Inferior parietal cortex (tissue), 1 donor: Measurements from ENCODE around the gene STK4.

Source experiments
- DNase-seq: peaks from one replicate; pipeline ENCODE4 v3.0.0-alpha.2; 2016; ENCODE audit errors: extremely low spot score

Gene STK4

DNA sequence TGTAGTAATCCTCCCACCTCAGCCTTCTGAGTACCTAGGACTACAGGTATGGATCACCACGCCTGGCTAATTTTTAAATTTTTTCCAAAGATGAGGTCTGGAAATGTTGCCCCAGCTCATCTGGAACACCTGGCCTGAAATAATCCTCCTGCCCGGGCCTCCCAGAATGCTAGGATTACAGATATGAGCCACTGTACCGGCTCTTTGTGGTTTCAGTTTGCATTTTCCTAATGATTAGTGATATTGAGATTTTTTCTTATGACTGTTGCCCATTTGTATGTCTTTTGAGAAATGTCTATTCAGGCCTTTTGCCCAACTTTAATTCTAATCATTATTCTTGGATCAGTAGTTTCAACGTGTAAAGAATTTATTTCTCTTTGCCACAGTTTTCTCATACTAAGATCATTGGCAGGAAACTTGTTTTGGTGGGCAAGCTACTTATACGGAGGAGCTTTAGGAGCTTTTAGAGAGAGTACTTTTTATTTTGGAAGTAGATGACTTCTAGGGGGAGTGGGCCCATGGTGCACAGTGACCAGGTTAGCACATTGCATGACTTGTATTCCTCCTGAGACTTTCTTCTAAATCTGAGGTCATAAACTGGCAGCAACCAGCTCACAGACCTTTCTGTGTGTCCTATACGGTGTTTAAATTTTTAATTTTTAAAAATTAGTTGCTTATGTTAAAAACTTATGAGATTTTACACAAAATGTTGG is 62.3 kb downstream of the STK4 start:
- no peak for DNase-seq

DNA sequence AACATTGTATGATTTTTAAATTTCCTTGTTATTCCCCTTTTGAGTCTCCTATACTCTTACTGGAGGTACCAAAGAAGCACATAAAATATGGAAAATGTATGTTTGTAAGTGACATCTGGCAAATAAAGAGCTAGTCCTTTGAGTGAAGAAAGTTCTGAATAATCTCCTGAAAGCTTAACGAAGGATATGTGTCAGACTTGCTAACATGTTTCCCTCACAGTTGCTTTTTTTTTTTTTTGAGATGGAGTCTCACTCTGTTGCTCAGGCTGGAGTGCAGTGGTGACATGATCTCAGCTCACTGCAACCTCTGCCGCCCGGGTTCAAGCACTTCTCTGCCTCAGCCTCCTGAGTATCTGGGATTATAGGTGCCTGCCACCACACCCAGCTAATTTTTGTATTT is 63.6 kb downstream of the STK4 start:
- DNase-seq: no peak

DNA sequence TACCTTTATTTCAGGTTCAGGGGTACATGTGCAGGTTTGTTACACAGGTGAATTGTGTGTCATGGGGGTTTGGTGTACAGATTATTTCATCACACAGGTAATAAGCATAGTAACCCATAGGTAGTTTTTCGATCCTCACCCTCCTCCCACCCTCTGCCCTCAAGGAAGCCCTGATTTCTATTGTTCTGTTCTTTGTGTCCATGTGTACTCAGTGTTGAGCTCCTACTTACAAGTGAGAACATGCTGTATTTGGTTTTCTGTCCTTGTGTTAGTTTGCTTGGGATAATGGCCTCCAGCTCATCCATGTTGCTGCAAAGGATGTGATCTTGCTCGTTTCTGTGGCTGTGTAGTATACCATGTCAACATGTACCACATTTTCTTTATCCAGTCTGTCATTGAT is 66.0 kb downstream of the STK4 start:
- DNase-seq: no peak

DNA sequence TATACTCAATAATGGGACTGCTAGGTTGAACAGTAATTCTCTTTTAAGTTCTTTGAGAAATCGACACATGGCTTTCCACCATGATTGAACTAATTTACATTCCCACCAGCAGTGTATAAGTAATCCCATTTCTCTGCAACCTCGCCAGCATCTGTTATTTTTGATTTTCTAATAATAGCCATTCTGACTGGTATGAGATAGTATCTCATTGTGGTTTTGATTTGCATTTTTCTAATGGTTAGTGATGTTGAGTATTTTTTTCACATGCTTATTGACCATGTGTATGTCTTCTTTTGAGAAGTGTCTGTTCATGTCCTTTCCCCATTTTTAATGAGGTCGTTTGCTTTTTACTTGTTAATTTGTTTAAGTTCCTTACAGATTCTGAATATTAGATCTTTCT is 66.5 kb downstream of the STK4 start:
- no peak for DNase-seq

DNA sequence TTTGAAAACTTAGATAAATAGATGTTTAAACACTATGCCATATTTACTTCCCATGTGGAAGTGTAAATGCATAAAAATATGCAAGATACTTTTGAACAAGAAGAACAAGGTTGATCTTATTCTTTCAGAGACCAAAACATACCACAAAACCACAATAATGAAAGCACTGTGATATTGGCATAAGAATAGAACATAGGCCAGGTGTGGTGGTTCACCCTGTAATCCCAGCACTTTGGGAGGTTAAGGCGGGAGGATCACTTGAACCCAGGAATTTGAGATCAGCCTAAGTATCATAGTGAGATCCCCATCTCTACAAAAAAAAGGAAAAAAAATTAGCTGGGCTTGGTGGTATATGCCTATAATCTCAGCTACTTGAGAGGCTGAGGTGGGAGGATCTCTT is 68.1 kb downstream of the STK4 start:
- no peak for DNase-seq

DNA sequence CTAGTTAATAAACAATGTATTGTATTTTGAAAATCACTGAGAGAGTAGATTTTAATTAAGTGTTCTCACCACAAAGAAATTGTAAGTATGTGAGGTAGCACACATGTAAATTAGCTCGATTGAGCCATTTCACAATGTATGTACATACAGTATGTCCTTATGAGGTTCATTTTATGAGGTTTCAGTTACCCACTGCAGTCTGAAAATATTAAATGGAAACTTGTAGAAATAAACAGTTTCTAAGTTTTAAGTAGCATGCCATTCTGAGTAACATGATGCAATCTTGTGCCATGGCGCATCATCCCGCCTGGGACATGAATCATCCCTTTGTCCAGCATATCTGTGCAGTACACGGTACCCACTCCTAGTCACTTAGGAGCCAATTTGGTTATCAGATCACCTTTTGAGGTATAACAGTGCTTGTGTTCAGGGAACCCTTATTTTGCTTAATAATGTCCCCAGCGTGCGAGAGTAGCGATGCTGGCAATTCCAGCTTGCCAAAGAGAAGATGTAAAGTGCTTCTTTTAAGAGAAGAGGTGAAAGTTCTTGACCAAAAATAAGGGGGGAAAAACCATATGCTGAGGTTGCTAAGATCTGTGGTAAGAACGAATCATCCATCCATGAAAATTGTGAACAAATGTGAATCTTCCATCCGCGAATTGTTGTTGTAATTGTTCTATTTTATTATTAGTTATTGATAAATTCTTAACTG is 69.9 kb downstream of the STK4 start:
- DNase-seq: no peak

DNA sequence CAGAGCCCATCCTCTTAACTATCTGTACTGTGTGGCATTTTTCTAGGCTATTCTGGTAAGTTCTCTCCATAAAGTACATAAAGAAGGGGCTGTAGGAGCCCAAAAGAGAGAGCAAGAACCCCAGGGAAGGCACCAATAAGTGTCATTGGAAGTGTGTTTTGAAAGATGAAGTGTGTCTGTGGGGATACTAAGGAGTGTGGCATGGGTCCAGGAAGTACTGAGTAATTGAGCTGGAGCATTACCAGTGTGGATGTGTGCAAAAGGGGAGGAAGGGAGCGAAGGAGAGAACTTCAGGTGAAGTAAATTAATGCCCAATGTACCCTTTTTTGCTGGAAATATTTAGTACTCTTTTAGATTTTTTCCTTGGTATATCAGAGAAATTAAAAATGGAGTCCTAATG is 70.7 kb downstream of the STK4 start:
- no peak for DNase-seq

DNA sequence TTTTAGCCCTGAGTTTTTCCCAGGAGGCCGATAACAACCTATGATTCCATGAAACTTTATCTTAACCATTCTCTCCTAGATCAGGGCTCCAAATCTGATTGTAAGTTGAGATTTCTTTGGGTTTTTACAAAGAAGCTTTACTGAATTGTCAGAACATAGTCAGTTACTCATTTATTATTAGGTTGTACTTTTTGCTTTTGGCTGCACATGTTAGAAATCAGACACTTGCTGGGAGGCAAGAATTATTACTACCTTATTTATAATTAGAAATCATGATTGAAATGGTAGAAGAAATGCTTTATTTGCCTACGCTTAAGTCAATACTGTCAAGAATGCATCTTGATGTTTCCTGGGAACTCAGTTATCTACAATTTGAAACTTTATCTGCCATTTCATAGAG is 71.3 kb downstream of the STK4 start:
- no peak for DNase-seq

DNA sequence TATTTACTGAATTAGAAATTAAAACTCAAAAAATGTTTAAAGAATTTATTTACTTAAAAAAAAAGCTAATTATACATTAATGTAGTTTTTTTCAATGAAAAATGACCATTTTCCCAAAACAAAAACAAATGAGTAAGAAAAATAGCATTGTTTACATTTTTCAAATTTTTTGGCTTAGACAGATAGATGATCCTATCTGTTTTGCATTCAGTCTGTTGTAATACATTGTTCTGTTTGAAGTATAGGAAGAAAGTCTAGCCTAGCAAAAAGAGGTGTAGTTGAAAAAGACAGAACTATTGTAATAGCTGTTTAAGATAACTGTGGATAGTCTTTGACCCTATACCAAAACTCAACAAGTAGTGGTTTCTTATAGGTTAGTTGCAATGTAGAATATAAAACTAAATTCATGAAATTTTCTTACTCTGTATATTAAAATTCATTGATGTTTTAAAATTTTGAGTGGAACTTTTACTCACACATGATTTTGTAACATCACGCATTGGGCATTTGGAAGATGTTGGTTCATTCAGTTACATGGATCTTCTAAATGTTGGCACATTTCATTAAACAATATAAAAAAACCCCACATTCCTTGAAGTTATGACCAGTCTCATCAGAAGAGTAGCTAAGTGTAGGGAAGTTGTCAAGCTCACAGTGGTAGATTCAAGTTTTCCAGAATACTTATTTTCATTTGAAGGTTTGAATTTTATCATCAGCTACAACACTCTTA is 72.6 kb downstream of the STK4 start:
- DNase-seq: no peak

DNA sequence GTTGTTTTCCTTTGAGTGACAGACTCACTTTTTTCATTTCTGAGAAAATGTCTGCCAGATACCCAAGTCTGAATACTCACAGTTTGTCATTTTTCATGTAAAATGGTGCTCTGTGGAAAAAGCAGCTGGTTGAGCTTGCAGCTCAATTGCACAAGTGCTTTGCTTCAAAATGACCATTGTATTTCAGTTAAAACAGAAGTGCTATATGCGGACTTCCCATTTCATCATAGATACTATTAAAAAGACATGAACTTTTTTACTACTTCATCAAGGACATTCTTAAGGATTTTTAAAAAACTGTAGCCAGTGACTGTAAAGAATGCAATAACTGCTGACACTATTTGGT is 73.1 kb downstream of the STK4 start:
- DNase-seq: no peak

DNA sequence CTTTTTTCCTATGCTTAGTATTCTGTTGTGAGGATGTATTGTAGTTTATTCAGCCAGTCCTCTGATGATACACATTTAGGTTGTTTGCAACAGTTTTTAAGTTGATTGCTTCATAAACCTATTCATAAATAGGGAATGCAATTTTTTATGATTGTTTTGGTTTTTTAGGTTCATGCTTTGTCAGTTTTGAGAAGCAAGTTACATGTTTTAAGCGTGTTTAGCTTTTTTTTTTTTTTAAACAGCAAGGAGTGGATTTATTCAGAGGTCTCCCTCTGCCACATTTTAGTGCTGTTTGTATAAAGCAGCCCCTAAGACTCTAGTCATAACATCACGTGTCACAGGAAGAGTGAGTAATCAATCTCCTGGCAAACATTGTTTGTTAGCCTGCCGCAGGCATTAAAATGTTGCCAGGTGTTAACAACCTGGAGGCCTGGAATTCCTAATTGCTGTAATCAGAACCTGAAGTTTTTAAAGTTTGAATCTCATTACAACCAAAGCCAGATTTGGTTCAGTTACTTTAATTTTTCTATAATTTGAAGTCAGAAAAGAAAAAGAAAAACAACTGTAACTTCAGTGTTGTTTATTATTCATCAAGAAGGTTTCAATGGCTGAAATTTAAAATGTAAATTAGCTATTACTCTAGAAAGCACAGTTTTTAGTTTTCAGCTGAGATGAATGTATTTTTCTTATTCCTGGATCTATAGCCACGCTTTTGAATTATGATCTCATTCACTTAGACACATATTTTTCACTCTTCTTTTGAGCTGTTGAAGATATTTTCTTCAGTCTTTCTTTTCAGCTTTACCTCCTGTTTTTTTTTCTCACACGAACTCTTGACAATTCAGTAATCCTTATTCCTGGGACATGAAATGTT is 75.4 kb downstream of the STK4 start:
- DNase-seq: no peak

DNA sequence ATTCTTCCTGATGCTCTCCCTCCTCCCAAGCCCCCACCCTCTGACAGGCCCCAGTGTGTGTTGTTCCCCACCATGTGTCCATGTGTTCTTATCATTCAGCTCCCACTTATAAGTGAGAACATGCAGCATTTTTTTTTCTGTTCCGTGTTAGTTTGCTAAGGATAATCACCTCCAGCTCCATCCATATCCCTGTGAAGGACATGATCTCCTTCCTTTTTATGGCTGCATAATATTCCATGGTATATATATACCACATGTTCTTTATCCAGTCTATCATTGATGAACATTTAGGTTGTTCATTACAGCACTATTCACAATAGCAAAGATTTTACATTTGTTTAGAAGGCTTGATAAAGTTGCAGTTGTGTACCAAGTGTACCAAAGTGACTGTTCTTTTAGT is 76.7 kb downstream of the STK4 start:
- DNase-seq: no peak

DNA sequence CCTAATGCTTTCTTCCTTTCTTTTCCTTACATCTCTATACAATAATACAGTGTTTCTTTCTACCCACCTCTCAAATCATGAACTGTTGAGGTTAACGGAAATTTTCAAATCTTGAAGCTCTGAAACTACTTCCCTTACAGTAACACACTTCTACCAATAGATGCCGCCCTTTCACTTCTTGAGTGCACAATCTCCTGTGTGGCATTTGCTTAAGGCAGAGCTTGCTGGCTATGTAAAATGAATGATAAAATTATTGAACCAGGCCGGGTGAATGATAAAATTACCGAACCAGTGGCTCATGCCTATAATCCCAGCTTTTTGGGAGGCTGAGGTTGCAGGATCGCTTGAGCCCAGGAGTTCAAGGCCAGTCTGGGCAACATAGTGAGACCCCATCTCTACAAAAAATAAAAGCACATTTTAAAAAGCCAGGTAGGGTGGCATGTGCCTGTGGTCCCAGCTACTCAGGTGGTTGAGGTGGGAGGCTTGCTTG is 77.8 kb downstream of the STK4 start:
- DNase-seq: peak; percentile 94

DNA sequence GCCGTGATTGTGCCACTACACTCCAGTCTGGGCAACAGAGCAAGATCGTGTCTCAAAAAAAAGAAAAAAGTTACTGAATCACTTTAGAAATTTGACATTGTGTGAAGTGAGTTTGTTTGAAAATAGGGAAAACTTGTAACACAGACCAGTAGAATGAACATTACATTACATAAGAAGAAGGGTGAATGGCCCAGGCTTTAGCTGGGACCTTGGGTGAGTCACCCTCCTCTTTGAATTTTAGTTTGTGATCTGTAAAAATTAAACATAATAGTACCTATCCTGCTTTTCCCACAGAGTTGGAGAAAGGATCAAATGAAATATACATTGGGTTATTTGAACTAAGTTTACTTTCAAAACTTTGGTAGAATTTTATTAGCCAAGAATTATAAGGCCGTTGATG is 78.3 kb downstream of the STK4 start:
- no peak for DNase-seq

DNA sequence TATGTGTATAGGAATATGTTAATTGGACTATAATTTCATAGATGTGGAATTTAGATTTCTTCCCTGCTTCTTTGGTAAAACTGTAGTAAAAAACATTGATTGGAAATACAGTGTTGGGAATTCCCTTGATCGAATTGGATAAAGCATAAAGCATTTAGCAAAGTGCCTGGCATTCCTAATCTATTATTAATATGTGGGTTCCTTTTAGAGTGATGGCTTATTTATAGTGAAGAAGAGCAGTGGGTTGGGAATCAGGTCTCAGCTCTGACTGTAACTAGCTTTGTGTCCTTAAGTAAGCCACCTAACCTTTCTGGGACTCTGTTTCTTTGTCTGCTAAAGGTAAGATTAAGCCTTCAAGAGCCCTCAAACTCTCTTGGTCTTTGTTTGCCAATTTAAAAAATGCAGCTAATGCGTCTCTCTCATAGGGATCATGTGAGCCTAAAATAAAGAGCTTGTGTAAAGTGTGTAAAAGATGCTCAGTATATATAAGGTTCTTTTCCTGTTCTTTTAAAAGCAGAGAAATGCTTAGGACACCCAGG is 81.3 kb downstream of the STK4 start:
- DNase-seq: no peak

DNA sequence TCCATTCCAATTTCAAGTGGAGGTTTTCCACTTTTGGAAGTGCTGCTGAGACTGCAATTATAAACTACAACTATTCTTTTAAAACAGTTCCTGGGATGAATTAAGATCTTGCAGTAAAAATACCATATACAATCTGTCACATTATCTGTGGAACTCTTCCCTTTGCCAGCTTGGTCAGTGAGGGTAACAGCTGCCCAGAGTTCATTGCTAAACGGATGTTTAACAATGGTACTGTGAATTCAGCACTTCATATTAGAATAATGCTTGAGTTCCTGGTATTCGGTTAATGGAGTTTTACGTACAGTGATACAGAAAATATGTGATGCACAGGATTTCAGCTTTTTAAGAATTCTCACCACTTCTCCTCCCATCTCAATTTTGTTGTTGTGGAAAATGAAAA is 83.1 kb downstream of the STK4 start:
- DNase-seq: no peak

DNA sequence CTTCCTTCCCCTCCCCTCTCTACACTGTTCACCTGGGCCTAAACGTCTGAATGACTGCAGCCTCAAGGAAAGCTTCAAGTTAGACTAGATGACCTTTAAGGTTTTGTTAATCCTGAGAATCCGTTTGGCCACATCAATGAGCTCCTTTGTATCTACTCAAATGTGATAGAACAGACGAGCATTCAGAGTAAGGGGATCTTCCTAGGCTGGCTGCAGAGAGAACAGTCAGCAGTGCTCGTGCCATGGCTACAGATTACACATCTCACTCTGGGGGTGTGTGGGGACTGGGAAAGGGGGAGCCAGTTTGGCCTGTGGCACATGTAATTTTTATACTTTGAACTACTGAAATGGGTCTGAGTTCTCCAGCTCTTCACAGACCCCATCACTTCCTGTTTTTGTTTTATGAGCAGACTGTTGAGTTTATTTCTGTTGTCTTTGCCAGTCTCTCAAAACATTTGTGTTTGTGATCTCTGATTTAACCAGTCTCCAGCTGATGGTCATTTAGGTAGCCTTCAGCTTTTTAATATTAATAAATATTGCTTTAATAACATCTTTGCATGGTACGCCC is 83.7 kb downstream of the STK4 start:
- DNase-seq: peak; percentile 77

DNA sequence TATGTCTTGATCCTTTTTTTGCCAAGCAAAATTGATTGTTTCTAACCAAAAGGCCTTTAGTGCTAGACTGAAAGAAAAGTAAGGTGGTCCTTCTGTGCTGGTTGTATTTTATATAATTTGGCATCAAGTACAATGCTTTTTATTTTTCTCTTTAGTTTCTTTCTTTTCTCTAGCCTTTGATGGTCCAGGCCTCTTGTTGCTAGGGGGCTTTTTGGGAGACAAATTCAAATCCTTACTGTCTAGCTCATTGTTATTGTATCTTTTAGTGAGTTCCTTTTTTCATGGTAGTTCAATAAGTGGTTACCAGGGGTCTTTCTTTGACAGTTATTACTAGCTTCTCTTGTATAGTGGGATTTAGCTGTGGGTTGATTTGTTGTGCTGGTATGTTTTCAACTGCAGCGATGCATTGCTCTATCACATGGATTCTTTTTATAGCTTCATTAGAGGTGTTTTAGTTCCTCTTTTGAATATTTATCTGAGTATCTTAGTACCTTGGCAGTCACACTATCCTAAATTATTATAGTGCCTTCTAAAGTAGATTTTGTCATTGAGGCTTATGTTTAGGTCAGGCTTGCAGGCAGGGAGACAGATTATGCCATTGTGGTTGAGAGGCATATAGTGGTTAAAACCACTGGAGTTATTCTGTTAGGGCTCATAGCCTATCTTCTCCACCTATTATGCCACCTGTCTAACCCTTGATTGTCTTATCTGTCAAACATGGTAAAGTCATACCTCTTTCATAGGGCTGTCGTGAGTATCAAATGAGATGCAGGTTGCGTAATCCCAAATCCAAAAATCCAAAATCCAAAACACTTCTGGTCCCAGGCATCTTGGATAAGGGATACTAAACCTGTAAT is 85.1 kb downstream of the STK4 start:
- DNase-seq: no peak

DNA sequence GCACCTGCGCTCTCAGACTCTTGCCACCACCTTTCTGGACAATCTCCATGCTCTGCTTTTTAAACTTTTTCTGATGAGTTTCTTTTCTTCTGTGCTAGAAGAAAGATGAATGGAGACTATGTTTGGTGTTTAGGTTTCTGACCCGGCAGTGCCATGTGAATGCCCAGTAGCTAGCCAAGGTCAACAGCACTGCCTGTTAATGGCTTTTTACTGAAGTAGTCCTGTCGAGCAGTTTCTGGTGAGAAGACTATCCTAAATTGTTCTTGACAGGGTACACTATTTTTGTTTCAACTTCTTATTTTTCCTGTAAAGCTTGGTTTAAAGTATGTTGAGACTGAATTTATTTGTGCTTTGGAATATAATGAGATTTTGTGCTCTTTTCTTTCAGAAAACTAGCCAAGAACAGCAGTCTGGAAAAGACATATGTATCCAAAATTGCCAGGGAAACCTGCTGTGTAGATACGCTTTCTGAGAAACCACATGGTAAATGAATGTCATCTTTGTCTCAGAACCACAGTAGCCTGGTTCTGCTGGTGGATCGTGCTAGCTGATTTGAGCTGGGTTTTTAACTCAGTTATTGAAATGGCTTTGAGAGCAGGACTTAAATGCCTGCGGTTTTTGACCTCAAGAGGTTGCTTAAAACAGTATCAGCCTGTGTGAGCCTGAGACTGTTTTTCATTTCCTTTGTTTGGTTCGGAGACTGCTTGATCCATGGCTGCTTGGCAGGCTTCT is 86.6 kb downstream of the STK4 start:
- DNase-seq: peak; percentile 70
